Islet of Langerhans (tissue), 1 donor: ENCODE data around the gene CTRL.
"Not testable (repeated sequence)": the region's sequence is repeated elsewhere in the genome, so short reads cannot be mapped to it uniquely, and the experiment has no call there.

Source experiments
- FAIRE-seq: peaks from one replicate; lab custom pipeline; 2011; peaks lifted over from hg19 to GRCh38; lab: Jason Lieb, UNC

The CTRL gene

DNA sequence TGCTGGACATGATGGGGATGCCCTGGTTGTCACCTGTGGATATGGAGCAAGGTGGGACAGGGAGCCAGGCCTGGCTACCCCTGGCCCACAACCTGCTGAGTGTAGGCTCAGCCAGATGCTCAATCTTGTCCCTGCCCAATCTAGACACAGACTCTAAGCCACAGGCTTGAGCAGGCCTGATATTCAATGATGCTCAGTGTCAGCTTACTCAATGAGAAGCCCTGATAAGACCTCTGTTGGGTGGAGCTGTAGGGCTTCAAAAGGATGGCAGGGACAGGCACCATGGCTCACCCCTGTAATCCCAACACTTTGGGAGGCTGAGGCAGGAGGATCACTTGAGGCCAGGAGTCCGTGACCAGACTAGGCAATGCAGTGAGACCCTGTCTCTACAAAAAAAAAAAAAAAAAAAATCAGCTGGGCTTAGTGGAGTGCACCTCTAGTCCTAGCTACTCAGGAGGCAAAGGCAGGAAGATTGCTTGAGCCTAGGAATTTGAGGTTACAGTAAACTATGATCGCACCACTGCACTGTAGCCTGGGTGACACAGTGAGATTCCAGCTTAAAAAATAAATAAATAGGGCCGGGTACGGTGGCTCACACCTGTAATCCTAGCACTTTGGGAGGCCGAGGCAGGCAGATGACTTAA, 8.9 kb upstream of the CTRL start:
- no peak for FAIRE-seq

DNA sequence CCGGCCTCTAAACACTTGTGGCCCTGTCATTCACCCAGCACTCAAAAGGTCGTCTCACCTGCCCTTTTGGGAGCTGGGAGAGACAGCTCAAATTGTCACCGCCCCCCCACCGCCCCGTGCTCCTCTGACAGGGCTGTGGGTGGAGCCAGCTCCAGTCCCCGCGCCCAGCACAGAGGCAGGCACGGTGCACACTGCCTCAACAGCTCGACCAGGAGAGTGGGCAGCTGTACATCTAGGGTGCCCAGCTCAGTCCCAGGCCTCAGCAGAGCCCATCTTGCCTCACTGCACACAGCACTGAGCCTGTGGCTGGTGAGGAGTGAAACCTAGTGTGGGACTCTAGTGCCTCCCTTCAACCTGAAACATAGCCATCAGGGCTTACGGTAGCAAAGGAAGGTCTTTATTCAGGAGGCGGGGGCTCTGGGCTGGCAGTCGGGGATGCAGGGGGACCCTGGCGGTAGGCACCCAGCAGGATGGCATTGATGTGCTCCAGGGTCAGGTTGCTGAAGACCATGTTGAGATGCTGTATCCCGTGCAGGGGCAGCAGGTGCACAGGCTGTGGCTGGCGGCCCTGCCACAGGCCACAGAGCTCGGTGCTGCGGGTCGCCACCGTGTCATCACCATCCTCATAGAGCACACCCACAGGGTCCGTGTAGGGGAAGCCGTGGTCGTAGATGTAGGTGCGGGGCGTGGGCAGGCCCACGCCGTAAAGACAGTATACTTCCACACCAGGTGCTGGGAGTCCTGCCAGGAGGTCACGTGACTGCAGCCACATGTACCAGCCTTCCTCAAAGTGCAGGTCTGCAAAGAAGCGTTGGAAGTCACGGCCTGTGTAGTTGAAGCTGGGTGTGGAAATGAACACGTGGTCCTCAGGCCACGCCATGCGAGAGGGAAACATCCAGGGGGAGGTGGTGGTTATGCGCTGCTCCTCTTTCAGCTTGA, 8.1 kb upstream of the CTRL start:
- FAIRE-seq, result no peak

DNA sequence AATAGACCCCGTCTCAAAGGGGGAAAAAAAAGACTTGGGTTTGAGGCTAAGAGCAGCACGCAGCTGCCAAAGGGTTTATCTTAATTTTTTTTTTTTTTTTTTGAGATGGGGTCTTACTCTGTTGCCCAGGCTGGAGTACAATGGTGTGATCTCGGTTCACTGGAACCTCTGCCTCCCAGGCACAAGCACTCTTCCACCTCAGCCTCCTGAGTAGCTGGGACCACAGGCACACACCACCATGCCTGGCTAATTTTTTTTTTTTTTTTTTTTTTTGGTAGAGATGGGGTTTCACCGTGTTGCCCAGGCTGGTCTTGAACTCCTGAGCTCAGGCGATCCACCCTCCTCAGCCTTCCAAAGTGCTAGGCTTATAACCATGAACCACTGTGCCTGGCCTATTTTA, 6.1 kb upstream of the CTRL start:
- FAIRE-seq, result not testable (repeated sequence)

- no peak for FAIRE-seq
These were observed 5.4 kb upstream of the CTRL start for GRCh38 chr16:67936880-67937605.

DNA sequence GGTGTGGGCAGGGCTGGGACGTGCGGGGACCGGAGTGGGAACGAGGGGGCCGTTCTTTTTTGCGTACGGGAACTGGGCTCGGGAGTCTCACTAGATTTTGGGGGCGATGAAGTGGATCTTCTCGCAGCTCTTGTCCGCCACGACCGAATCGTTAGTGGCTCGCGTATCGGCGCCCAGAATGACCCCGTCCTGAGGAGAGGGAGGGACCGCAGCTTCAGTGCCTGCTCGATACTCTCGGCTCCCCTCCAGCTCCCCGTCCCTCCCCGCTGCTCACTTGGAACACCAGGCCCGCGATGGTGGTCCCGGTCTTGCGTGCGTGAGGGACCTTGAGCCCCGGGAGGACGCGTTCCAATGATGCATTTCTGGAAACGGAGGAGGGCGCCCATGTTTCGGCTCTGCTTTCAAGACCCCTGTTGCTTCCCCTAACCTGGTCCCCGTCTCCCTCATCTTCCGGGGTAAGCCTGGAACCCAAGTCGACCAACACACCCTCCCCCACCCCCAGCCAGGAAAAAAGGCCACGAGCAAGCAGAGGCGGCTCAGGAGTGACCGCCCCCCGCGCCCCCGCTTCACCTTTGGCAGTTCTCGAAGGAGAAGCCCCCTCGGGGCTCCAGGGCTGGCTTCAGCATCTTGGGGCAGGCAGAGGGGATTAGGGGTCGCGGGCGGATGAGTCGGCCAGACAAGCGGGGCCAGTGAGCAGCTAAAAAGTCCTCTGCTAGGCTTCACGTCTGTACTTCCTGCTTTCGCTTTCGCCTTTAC, 4.6 kb upstream of the CTRL start, which contains the start of gene PSMB10:
Gene PSMB10, minus strand, starts transcription at position 727 of the 756 bp plus-strand sequence. Its CDS starts 101 bp downstream, at position 626.
- no peak for FAIRE-seq

DNA sequence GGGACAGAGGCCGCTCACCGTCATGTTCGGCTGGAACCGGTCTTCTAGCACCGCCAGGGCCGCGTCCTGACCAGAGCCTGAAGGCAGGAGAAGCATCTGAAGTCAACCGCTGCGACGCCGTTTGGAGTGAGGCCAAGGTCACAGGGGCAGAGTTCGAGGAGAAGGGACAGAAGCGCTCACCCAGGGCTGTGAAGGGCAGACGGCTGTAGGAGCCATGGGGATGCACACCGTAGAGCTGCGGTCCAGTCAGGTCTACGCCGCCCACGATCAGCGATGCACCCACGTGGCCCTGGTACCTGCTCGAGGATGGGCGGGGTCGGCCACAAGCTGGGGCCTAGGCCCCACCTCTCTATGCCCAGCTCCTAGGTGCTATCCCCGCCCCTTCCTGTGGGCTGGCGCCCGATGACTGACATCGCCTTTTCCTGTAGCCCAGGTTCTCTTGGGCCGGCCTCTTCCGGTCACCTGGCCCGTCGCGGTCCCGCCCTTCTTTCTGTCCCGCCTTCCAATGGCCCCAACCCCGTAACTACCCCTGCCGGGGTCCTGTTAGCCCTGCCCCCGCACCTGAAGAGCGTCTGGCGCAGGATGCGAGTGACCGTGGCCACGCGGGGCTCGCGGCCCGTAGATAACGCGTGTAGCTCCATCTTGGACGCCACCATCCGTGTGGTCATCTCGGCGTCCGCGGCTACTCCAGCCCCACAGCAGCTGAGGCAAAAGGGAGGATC, 3.9 kb upstream of the CTRL start:
- FAIRE-seq, result peak; percentile 38

- FAIRE-seq, result no peak
These were observed 3.4 kb upstream of the CTRL start for GRCh38 chr16:67935101-67935401.

DNA sequence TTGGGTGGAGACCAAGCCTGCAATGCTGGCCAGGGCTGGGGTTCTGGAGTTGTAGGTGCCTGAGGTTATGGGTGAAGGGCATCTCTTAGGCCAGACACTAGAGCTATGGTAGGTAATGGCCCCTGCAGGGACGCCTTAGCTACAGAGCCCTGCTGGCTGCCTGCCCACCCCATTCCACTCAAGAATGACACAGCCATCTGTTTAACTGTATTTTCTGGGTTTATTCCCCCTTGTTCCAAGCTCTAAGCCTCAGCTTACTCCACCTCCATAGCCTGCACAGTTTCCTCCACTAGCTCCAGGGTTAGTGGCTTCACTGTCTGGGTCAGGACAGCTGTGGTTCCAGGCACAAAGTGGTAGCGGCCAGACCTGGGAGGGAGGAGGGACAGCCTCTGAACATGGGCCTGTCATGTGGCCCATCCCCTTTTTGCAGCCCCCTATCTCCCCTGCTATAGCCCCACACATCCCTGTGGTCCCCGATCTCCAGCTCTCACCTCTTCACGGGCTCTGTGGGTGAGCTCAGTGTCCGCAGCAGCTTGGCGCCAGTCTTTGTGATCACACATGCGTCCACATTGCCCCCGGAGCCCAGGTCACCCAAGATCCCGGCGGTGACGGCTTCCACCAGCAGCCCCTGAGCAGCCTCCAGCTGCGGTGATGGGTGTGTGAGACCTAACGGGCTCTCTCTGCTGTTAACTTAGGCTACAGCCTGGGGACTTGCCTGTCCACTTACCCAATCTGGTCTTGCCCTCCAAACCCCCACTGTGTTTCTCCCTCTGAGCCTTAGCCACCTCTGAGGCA, 2.8 kb upstream of the CTRL start:
- no peak for FAIRE-seq

- no peak for FAIRE-seq
These were observed 2.1 kb upstream of the CTRL start for GRCh38 chr16:67933805-67934204.

DNA sequence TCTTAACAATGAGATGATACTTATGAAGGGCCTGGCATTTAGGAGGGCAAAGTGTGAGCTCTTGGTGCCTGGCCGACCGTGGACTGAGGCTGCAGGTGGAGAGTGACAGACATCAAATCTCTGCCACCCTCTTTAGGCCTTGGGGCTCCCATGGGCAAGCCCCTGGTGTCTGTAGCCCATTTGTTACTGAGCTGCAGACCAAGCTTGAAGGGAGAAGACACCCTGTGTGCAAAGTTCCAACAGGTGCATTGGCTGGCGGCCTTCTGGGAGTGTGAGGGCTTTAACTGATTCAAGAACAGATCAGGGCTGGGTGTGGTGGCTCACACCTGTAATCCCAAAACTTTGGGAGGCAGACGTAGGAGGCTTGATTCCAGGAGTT, 789 bp upstream of the CTRL start:
- FAIRE-seq, result no peak

DNA sequence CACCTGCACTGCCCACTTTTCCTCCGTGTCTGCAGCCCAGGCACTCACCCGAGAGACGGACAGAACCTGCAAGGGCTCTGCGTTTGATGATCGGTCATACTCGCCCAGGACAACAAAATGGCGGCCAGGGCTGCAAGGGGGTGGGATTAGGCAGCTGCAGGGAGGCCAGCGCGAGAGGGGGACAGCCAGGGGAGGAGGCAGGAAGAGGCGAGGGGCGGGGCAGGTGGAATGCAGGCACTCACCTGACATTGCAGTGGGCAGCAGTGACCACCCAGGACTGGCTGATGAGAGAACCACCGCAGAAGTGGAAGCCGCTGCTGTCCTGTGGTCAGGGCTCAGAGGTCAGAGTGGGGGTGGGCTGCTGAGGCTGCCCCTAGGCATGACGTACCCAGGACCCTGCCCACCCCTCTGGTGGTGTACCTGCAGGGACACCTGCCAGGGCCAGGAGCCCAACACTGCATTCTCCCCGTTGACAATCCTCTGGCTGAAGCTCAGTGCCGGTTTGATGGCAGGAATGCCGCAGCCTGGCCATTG, 917 bp downstream of the CTRL start:
- FAIRE-seq, result no peak

- no peak for FAIRE-seq
These were observed 1.5 kb downstream of the CTRL start for GRCh38 chr16:67930191-67930590.

- FAIRE-seq, result no peak
These were observed 2.9 kb downstream of the CTRL start for GRCh38 chr16:67928561-67929364.

DNA sequence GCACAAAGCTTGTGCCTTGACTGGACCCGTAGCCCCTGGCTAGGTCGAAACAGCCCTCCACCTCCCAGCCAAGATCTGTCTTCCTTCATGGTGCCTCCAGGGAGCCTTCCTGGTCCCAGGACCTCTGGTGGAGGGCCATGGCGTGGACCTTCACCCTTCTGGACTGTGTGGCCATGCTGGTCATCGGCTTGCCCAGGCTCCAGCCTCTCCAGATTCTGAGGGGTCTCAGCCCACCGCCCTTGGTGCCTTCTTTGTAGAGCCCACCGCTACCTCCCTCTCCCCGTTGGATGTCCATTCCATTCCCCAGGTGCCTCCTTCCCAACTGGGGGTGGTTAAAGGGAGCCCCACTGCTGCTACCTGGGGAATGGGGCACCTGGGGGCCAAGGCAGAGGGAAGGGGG, 3.5 kb downstream of the CTRL start:
- FAIRE-seq, result no peak

DNA sequence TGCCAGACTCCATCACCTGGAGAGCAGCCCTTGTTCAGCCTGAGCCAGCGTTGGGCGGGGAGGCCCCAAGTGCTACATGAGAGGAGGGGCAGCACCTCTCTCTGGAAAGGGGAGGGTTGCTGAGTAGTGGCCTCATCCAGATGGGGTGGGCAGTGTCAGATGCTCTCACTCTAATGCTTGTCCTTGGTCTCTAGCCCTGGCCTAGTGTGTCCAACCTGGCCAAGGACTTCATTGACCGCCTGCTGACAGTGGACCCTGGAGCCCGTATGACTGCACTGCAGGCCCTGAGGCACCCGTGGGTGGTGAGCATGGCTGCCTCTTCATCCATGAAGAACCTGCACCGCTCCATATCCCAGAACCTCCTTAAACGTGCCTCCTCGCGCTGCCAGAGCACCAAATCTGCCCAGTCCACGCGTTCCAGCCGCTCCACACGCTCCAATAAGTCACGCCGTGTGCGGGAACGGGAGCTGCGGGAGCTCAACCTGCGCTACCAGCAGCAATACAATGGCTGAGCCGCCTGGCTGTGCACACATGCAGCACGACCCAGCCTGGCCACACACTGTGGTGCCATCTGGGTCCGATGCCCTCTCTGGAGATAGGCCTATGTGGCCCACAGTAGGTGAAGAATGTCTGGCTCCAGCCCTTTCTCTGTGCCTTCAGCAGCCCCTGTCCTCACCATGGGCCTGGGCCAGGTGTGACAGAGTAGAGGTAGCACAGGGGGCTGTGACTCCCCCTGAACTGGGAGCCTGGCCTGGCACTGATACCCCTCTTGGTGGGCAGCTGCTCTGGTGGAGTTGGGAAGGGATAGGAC, 4.3 kb downstream of the CTRL start:
- FAIRE-seq, result no peak

DNA sequence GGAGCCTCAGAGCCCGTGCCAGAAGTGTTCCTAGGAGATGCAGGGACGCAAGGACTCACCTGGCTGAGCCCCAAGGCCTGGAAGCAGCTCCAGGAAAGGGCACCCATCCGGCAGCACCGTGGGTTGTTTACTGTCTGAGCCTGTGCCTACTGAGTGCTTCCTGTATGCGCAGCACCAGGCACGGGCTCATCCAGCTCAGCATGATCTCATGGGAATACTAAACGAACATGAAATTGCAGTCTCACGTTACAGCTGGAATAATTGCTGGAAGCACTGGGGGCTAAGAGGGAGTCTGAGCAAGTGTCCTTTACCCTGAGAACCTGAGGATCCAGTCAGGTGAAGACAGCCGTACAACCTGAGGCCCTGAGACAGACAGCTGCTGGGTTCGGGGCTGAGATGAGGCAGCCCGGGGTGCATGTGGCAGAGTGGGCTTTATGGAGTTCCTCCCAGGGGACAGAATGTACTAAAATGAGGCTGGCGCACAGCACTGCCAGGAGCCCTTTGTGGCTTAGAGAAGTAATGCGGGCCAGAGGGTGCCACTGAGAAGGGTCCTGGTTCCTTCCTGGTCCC, 5.4 kb downstream of the CTRL start:
- FAIRE-seq, result no peak

DNA sequence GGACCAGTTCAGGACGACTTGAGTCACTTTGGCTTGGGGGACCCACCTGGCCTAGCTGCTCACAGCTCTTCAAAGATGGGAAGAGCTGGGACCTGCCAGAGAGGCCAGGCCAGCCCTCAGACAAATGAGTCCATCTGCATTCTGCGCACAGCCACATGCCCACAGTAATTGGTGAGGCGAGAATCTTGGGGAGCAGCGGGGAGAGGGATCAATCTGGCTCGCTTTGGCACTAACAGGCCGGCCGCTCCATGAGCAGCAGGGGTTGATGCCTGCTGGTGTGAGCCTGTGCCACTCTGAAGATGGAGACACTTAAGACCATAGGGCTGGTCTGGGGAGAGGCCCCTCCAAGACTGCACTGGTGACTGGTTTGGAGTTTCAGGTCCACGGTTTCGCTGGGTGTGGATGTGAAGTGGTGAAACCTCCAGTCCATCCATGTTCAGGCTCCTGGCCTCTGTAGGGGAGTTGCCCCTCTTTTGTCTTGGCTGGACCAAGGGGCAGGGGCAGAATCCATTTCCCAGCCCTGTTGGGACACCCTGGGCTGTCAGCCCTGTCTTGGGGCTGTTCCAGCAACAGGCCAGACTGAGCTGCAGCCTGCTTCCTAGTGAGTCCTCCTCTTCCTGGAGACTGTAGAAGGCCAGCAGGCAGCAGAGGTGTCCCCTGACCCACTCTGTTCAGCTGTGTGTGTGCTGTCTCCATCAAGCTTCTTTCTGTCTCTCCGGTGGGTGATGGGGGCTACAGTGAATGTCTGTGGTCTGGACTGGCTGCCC, 7.3 kb downstream of the CTRL start:
- FAIRE-seq, result no peak
